Mucosa of gallbladder (tissue), 1 donor: ENCODE data around the gene ZNF512. TPM values are rescaled to one million over a fixed set of nuclear protein-coding genes. Genes with fewer than 3 reads are reported as not detected.
"Not testable (repeated sequence)": the region's sequence is repeated elsewhere in the genome, so short reads cannot be mapped to it uniquely, and the experiment has no call there.

Experiments used
- DNase-seq: peaks from one replicate; pipeline ENCODE4 v3.0.0-alpha.2; 2020; ENCODE audit warnings: low spot score
- total RNA-seq: library from RNA; stranded (reverse); gene quantifications from one replicate; pipeline ENCODE4 v1.2.1, GENCODE V29; 2021
- donor health status: DM: no; HTN: no; CAD: no.

Gene ZNF512
- total RNA-seq, result 32.6 TPM

- DNase-seq, result peak; percentile 90
These were observed at the start of gene ZNF512 for GRCh38 chr2:27582695-27583389. Gene ZNF512 (plus strand): TSS chr2:27583042. CDS start chr2:27583113, 71 bp downstream.

- DNase-seq, result no peak
These were observed 45.6 kb upstream of the ZNF512 start for GRCh38 chr2:27537287-27537686.

GRCh38 chr2:27538839-27539450 lies 43.9 kb upstream of the ZNF512 start:
- DNase-seq, result not testable (repeated sequence)

DNA sequence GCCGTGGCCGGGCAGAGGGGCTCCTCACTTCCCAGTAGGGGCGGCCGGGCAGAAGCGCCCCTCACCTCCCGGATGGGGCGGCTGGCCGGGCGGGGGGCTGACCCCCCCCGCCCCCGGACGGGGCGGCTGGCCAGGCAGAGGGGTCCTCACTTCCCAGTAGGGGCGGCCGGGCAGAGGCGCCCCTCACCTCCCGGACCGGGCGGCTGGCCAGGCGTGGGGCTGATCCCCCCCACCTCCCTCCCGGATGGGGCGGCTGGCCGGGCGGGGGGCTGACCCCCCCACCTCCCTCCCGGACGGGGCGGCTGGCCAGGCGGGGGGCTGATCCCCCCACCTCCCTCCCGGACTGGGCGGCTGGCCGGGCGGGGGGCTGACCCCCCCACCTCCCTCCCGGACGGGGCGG lies 43.2 kb upstream of the ZNF512 start:
- not testable (repeated sequence) for DNase-seq

DNA sequence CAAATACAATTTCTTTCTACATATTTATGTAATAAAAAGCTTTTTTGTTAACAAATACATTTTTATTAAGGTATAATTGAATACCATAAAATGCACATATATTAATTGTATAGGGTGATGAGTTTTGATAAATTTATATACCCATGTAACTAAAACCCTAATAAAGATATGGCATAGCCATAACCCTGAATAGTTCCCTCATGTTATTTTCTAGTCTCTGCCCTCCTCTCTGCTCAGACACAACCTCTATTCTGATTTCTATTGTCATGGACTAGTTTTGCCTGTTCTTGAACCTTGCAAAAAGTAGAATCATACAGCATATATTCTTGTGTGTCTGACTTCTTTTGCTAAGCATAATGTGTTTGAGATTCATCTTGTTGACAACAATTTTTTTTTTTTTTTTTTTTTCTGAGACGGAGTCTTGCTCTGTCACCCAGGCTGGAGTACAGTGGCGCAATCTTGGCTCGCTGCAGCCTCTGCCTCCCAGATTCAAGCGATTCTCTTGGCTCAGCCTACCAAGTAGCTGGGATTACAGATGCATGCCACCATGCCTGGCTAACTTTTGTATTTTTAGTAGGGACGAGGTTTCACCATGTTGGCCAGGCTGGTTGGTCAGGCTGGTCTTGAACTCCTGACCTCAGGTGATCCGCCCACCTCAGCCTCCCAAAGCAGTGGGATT lies 38.6 kb upstream of the ZNF512 start:
- DNase-seq, result no peak

GRCh38 chr2:27545348-27546141 lies 37.3 kb upstream of the ZNF512 start:
- no peak for DNase-seq

DNA sequence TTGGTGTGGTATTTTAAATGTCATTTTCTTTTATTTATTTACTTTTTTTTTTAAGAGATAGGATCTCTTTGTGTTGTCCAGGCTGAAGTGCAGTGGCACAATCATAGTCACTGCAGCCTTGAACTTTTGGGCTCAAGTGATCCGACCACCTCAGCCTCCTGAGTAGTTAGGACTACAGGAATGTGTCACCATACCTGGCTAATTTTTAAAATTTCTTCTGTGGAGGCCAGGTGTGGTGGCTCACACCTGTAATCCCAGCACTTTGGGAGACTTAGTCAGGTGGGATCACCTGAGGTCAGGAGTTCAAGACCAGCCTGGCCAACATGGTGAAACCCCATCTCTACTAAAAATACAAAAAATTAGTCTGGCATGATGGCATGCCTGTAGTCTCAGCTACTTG lies 33.5 kb upstream of the ZNF512 start:
- no peak for DNase-seq

DNA sequence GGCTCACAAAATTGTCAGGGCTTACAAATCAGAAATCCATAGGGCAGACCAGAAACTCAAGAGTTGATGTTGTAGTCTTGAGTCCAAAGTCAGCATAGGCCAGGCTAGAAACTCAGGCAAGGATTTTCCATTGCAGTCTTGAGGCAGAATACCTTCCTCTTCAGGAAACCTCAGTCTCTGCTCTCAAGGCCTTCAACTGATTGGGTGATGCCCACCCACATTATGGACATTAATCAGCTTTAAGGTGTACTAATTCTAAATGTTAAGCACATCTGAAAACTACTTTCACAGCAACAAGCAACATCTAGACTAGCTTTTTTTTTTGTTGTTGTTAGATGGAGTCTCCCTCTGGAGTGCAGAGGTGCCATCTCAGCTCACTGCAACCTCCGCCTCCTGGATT lies 31.3 kb upstream of the ZNF512 start:
- no peak for DNase-seq

DNA sequence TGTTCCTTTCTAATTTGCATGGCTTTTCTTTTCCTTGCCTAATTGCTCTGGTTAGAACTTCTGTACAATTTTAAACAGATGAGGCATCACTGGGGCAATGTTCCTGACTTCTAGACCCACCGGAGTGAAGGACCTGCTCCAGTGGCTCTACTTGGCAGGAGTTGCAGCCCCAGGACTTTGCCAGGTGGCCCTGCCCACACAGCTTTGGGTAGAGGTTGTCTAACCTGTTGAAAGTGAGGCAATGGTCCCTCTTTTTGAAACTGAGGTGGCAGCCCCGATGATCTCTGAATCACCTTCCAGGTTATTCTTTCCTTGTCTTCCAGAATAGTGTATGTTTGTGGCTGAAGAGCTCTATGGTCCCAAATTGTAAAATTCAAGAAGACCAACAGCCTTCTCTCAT lies 29.9 kb upstream of the ZNF512 start:
- no peak for DNase-seq

DNA sequence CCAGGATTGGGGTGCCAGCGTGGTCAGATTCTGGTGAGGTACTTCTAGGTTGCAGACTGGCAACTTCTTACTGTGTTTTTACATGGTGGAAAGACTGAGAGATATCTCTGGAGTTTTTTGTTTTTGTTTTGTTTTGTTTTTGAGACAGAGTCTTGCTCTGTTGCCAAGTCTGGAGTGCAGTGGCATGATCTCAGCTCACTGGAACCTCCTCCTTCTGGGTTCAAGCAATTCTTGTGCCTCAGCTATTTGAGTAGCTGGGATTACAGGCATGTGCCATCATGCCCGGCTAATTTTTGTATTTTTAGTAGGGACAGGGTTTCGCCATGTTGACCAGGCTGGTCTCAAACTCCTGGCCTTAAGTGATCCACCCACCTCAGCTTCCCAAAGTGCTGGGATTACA lies 28.4 kb upstream of the ZNF512 start:
- not testable (repeated sequence) for DNase-seq

DNA sequence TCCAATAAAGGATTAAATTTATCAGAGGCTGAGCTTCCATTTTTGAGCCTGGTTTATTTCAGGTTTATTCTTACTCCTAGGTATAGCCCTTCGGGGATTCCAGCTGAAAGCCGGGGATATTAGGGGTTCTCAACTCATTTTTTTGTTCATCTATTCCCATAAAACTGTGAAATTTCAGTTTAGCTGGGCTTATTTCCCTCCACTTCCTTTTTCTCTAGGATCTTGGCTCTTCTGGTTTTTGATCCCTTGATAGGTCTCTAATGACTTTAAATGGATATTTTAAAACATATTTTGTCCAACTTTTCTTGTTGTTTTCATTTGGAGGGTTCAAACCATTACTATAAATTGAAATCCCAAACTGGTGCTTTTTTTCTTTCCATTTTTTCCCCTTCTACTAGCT lies 23.6 kb upstream of the ZNF512 start:
- DNase-seq, result no peak

DNA sequence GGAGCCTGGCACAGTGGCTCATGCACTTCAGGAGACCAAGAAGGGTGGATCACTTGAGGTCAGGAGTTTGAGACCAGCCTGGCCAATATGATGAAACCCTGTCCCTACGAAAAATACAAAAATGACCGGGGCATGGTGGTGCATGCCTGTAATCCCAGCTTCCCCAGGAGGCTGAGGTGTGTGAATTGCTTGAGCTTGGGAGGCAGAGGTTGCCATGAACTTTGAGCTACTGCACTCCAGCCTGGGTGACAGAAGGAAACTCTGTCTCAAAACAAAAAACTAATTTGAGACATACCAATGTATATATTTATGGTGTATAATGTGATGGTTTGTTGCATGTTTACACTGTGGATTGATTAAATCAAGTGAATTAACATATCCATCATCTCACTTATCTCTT lies 21.8 kb upstream of the ZNF512 start:
- no peak for DNase-seq

DNA sequence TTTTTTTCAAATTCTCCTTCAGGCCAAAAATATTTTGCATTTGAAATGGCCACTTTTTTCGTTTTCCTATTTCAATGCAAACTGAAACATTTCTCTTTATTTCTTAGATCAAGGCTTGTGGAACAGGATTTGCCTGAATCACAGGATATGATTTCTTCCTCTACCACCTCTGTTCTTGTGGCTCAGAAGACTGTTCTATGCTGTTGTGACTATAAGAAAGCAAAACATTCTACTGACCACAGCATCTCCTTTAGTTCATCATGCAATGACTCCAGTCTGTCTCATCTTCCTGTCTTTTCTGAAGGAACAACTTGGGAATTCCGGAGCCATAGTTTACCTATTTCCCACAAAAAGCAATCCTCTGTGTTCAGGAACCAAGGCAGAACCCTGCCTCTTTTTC lies 16.2 kb upstream of the ZNF512 start:
- no peak for DNase-seq

DNA sequence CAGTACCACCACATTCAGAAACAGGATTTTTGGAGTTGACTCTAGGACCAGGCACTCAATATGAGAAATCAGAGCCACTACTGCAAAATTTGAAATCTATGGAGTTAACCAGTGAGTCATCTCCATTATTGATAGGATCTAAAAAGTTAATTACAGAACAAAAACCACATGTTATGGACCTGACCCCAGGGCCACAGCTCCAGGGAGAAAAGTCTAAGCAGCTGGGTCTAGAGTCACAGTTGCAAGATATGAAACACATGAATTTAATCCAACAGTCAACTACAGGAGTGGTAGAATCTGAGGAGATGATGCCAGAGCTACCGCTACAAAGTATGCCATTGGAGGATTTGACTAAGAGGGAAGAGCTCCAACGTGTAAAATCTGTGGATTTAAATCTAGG lies 13.4 kb upstream of the ZNF512 start:
- DNase-seq, result no peak

- no peak for DNase-seq
These were observed 11.6 kb upstream of the ZNF512 start for GRCh38 chr2:27571197-27571596.

GRCh38 chr2:27571681-27572080 lies 11.2 kb upstream of the ZNF512 start:
- DNase-seq, result no peak

GRCh38 chr2:27572439-27572838 lies 10.4 kb upstream of the ZNF512 start:
- no peak for DNase-seq

GRCh38 chr2:27572998-27573429 lies 9.8 kb upstream of the ZNF512 start:
- no peak for DNase-seq

DNA sequence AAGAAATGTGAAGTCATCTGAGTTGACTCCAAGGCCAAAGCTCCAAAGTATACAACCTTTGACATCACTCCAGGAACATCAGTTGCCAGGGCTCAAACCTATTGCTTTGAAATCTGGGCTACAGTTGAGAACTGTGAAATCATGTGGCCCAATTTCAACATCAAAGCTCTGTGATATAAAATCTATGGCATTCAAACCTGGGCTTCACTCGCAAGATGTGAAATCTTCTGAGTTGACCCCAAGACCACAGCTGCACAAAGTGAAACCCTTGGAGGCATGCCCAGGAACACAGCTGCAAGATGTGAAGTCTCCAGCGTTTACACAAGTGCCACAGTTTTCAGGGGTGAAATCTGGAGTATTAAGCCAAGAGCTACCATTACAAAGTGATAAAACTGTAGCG lies 9.4 kb upstream of the ZNF512 start:
- no peak for DNase-seq

DNA sequence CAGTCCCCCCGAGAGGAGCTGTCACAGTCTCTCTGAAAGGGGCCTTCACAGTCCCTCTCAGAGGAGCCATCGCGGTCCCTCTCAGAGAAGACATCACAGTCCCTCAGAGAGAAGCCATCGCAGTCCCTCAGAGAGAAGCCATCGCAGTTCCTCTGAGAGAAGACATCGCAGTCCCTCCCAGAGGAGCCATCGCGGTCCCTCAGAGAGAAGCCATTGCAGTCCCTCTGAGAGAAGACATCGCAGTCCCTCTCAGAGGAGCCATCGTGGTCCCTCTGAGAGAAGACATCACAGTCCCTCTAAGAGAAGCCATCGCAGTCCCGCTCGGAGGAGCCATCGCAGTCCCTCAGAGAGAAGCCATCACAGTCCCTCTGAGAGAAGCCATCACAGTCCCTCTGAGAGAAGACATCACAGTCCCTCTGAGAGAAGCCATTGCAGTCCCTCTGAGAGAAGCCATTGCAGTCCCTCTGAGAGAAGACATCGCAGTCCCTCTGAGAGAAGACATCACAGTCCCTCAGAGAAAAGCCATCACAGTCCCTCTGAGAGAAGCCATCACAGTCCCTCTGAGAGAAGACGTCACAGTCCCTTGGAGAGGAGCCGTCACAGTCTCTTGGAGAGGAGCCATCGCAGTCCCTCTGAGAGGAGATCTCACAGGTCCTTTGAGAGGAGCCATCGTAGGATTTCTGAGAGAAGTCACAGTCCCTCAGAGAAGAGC lies 1.3 kb upstream of the ZNF512 start:
- no peak for DNase-seq

DNA sequence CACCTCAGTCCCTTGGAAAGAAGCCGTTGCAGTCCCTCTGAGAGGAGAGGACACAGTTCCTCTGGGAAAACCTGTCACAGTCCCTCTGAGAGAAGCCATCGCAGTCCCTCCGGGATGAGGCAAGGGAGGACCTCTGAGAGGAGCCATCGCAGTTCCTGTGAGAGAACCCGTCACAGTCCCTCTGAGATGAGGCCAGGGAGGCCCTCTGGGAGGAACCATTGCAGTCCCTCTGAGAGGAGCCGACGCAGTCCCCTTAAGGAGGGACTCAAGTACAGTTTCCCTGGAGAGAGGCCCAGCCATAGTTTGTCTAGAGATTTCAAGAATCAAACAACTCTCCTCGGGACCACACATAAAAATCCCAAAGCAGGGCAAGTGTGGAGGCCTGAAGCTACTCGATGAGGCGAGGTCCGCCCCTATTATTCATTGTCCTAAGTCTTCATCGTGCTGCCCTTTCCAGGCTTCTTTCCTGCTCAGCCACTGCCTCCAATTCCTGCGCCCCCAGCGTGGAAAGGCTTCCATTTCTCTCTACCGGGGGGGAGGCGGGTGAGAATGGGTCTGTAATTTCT lies 630 bp upstream of the ZNF512 start:
- DNase-seq, result no peak
